ENCODE measurements around the gene AKAP1.

The AKAP1 gene

DNA sequence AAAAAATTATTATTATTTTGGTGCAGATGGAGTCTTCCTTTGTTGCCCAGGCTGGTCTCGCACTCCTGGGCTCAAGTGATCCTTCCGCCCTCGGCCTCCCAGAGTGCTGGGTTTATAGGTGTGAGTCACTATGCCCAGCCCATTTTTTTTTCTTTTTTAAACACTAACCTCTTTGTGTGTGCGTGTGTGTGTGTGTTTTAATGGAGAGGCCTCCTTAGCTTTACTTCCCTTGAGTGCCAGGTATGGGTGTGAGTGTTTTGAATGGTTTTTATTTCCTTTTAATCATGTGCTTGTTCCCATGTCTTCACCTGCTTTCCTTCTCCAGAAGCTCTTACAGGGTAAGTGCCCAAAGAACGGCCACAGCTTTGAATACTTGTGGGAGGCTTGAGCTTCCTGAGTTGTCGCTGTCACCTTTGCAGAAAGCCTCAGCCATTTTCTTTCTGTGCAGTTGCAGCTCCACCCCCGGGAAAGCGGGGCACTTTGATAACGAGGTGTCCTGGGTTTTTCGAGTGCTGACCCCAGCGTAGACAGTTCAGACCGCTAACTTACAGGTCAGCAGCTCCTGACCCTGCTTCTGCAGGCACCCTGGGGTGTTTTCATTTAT lies 22.6 kb downstream of the AKAP1 start:
- peak; percentile 74 for DNase-seq

DNA sequence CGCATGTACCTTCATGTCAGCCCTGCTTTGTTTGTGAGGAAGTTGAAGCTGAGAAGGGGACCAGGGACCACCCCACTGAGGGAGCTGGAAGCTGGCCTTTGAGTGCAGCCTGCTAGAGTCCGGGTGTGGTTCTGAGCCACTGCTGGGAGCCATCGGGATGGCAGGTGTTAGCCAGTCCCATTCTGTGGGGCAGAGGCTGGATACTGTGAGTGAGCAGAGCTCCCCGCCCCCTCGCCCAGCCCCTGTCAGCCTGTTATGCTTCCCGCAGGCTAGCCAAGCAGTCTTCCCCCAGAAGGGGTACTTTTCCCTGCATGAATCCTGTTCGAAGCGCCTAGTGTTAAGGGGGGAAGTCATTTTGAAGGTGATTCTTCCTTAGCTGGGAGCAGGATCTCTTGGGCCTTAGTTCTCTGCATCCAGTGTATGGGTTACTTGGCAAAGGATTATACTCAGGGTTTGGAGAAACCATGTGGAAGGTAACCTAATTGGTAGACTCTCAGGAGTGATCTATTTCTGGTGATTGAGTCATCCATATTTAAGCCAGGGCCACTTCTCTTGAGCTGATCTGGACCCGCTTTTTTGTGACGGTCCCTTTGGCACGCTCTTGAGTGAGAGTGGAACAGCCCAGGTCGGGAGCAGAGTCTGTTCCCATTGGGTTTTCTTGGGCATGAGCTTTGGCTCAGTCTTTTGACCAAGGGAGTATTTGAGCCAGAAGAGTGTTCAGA lies 23.8 kb downstream of the AKAP1 start:
- peak; percentile 34 for DNase-seq

DNA sequence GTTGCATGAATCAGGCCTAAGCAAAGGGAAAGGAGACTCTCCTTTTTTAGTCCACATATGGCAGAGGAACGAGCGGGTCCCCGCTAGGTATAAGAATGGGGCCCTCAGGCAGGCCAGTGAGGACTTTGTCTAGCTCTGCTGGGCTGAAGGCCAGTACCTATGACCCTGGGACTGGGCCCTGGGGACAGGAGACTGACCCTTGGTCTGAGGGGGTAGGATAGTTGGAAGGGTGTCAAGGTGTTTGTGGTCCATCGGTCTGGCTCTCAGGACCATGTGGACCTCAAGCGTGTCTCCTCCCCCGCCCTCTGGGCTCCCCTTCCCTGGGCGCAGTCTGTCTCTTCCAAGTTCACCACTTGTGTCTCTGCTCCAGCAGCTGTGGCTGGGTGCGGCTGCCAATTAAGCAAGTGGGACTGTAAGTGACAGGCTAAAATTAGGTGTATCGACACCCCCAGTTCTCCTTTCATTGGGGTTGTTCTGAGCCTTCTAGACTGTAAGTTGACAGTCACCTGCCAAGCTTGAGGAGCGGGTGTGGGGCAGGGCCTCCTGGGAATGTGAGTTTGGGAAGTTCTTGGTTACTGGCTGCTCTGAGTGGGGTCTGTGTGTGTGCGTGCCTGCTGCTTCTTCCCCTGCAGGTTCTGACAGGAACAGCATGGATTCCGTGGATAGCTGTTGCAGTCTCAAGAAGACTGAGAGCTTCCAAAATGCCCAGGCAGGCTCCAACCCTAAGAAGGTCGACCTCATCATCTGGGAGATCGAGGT lies 24.5 kb downstream of the AKAP1 start:
- no peak for DNase-seq

DNA sequence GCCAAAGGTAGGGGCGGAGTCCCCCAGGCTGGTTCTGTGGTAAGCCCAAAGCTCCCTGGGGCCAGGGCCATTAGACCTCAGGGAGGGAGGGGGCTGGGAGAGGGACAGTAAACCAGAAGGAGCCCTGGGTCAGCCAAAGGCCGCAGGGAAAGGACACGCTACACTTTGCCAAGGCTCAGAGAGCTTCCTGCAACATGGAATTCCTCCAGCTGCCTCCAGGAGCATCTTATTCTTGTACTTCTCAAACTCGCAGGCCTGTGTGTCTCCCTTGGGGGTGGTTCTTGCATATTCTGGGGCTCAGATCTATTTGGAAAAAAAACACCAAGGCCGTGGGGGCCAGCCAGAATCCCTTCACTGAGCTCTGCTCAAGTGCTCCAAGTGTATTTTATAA lies 25.1 kb downstream of the AKAP1 start:
- no peak for DNase-seq

DNA sequence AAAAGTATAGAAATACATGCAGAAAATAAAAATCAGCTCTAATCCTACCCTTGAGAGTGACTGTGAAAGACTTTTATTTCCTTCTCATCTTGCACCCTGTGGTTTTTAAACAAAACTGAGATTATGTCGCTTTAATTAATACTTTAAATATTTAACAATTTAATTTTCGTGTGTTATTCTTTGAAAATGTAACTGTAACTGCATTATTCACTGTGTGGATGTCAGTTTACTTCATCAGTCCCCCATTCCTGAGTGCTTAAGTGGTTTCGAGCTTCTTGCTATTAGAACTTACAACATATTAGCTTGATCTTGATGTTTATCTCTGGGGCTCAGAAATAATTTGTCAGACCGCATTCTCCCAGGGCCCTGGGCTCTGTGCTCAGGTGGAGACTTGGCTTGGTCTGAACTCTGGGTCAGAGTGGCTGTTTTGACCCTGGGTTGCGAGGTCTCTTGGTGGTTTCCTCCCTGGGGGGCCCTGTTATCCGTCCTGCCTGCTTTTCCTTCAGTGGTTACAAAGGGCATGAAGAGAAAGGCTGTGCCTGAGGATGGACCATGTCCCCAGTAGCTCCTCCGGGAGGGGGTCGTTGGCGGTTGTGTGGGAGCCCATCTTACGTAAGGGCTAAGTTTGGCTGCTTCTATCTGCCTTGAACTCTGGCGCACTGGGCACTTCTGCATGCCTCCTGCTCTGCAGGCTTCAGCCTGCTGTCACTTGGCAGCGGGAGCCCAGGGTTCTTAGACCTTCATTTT lies 25.7 kb downstream of the AKAP1 start:
- DNase-seq = no peak

DNA sequence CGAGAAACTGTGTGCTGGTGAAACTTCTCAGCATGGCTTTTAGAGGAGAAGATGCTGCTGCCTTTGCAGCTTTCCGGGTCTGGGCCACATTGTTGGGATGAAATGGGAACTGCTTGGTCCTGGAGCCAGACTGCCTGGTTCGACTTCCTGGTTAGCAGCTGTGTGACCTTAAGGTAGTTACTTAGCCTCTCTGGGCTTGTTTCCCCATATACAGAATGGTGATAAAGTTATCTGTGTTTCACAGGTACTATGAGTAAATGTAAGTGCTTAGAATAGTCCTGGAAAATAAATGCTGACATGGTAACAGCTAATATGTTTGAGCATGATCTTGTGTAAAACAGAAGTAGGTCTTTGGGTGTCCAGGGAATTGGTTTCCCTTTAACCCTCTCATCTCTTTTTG lies 26.3 kb downstream of the AKAP1 start:
- DNase-seq = no peak

DNA sequence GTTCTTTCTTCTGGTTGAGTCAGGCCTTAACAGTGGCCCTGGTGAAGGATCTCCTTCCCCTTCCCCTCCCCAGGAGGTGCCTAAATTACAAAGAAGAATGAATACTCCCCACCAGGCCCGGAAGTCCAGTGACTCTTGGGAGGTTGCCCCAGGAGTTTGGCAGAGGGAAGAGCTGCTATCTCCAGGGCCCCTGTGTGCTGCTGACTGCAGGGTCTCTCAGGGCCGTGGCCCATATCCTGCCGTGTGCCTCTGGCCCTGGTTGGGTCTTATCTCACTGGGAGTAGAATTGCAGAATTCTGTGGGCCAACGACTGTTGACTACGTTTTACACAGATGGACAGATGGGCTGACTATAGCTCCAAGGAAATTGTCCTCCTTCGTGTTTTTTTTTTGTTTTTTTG lies 28.0 kb downstream of the AKAP1 start:
- no peak for DNase-seq

DNA sequence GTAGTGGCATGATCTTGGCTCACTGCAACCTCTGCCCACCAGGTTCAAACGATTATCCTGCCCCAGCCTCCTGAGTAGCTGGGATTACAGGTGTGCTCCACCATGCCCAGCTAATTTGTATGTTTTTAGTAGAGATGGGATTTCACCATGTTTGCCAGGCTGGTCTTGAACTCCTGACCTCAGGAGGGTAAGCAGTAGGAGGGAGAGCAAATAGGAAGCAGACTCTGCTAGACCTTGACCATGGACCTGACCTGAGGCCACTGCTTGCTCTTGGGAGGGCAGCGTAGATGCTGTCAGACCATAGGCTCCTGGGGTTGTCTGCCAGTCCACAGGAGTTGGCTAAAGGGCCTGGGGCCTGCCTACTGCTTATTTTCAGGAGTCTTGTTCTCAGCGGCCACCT lies 28.6 kb downstream of the AKAP1 start:
- DNase-seq = no peak

DNA sequence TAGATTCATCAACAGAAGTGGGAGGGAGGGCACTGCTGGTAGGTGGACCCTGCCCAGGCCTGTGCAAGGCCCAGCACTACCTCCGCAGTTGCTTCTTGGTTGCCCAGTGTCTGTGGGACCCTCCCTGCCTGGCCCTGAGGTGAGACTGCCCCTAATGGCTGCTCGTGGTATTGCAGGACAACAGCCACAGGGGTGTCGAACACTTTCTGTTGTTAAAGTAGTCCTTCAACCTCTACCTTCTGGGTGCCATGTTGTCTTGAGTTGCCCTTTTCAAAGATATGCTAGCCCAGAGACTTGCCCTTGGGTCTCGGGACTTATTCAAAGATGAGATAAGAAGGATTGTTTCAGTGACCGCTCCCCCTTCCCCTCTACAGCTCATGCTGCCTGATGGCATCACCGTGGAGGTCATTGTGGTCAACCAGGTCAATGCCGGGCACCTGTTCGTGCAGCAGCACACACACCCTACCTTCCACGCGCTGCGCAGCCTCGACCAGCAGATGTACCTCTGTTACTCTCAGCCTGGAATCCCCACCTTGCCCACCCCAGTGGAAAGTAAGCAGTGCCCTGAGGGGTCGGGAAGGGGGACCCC lies 29.1 kb downstream of the AKAP1 start:
- DNase-seq = peak; percentile 50

DNA sequence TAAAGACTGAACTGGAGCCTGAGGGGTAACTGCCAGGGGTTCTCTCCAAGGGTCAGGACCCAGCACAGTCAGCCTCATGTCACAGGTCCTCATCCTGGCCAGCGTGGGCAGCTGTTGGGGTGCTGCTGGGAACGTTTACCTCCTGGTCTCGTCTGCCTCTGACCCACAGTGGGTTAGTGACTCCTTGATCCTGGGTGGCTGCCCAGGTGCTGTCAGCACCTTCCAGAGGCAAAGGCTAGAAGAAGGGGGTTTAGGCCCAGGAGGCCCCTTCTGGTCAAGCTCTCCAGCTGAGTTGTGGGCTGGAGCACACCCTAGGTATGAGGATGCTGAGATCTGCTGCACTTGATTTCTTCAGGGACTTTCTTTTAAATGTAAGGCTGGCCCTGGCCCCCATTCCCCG lies 30.3 kb downstream of the AKAP1 start:
- DNase-seq = no peak

DNA sequence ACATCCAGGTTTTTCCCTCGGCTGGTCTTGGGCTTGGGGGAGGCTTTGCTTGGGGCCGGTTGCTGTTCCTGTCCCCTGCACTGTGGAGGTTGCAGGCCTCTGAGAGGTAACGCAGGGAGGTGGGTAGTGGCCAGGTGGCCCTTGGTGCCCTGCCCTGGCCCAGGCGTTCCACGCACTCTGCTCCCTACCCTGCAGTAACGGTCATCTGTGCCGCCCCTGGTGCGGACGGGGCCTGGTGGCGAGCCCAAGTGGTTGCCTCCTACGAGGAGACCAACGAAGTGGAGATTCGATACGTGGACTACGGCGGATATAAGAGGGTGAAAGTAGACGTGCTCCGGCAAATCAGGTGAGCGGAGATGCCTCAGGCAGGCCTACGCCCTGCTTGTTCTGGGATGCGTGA lies 30.9 kb downstream of the AKAP1 start:
- no peak for DNase-seq

DNA sequence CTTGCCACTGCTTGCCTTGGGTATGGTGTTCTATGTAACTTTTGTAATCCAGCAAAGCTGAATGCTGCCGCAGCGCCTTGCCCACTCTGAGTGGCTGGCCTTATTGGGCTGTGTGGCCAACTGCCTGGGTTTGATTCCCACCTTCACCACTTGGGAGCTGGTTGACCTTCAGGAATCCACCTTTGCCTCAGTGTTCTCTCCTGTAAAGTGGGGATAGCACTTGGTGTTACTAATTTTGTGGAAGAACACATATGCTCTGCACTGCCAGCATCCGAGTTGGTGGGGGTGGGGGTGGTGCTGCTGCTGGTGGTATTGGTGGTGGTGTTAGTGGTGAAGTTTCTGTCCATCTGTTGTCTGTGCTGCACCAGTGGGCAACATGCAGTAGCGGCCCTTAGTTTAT lies 32.8 kb downstream of the AKAP1 start:
- DNase-seq = no peak

DNA sequence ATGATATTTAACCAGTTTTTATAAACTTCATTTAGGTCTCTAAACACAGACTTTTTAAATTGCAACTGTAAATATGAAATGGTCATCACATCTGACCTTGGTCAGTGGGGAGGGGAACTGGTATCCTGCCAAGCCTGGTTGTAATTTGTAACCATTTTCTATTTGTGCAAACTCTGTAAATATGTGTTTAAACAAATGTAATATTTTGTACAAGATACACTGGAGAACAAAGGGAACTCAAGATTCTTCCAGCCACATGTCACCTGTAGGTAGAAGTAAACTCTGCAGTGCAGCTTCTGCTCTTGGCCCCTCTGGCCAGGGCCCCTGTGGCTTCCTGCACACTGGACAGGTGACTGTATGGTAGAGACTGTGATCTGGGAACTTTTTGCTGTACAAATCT lies 35.8 kb downstream of the AKAP1 start:
- DNase-seq = no peak

DNA sequence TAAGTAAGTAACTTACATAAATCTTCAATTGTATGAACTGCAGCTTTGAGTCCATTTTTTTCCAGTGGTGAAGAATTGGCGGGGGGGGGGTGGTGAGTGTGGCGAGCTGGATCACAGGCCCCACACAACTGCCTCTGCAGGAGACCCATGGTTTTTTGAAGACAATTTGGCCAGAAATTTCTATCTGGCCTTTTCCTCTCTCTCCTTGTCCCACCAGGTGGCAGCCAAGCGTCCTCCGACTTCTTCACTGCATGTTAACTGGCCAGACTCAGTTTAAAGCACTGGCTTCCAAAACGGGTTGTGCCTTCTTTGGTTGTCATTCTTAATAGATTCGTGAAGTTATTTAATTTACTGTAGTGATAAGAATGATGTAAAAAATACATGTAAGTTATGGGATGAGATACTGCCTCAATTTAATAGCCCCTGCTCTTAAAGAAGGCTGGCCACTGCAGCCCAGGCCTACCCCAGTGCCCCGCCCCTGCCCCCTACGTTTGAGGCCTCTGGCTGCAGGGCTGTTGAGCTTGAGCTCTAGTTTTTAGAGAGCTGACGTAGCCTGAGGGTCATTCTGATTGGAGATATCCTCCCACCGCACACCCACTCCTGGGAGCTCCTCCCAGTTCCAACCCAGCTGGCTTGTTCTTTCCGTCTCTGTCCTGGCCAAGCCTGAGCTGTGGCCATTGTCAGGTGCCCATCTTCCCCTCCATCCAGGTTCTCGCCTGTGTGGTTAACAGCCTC lies 36.4 kb downstream of the AKAP1 start:
- peak; percentile 33 for DNase-seq

DNA sequence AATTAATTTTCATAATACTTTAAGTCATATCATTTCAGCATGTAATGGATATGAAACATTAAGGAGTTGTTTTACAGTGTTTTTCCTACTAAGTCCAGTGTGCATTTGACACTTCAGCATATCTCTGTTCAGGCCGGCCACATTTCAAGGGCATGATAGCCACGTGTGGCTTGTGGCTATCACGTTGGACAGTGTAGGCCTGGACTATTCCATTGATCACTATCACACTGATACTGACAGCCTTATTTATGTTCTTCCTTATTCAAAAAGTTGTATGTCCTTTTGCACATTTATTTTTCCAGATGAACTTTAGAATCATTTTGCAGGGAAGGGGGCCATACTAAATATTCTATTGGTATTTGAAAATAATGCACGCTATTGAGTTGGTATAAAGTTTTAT lies 39.0 kb downstream of the AKAP1 start:
- DNase-seq = no peak

DNA sequence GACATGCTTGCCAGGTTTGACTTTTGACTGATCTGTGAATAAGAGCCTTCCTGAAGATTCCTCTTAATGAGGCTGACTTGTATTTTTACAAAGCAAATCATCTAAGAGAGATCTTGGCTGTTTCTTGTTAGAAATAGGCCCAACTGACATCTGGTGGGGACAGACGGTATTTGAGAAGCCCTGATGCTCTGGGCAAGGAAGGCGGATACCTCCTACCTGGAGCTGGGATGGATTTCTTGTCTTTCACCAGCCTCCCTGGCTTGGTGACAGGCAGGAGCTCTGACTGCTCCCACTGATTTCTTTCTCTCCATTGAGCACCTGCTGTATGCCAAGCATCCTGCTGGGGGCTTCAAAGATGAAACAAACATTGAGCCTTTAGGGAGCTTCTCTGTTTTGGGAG lies 40.4 kb downstream of the AKAP1 start:
- no peak for DNase-seq

DNA sequence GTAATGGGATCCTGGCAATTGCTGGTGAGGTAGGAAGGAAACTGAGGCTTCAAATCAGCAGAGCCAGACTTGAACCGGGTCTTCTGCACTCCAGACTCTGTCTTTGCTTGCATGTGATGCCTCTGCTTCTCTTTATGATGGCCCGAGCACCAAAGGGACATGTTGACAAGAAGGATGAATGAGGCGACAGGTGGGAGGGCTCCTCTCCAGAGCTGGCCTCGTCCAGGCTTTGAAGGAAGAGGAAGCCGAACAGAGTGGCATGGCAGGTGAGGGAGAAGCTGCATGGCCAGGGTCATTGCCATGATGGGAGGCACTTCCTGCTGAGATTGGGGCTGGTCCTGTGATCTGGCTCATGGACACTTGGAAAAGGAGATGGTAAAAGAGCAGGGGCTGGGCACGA lies 40.8 kb downstream of the AKAP1 start:
- no peak for DNase-seq

DNA sequence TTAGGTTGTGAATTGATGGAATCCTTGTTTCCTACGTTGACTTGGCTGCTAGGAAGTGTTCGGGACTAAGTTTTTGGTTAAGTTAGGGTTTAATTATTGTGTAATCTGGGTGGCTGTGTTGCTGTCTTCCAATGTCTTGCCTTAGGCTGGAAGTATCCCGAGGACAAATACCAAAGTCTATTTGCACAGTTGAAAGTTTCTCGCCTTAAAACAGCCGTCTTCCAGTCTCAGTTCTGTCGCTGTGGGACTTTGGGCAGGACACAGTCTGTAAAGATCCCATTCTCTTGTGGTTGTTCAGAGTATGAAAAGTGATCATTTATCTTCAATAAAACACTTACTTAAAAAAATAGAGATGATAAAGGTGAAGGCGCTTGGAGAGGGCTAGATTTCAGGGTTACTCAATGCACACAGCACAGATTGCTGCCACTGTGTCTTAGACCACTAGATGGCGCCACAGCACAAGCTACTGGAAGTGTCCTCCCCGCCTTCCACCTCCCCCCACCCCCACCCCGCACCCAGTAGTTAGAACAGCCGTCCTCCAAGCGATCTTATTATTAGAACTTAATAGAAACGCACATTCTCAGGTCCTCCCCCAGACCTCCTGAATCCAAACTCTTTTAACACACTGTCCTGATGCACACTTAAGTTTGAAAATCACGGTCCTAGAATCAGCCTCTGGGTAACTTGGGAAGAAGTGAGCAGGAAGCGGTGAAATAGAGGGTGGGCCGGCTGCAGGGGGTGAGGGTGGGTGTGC lies 45.8 kb downstream of the AKAP1 start:
- peak; percentile 86 for DNase-seq

DNA sequence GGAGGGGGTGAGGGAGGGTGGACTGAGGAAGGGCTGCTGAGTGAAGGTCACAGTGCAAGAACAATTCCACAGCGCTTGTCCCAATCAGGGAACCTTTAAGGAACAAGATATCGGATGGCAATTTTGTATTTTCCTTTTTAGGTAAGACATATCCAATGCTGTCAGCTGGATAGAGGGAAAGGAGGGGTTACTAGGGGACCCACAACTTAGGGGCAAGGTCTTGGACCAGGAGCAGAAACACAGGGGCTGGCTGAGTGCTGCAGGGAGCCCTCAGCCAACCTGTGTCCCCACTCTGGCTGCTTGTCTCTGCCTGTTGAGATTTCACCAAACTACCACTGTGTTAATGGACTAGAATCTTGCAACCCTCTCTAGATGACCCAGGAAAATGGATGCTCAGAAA lies 47.6 kb downstream of the AKAP1 start:
- DNase-seq = no peak

DNA sequence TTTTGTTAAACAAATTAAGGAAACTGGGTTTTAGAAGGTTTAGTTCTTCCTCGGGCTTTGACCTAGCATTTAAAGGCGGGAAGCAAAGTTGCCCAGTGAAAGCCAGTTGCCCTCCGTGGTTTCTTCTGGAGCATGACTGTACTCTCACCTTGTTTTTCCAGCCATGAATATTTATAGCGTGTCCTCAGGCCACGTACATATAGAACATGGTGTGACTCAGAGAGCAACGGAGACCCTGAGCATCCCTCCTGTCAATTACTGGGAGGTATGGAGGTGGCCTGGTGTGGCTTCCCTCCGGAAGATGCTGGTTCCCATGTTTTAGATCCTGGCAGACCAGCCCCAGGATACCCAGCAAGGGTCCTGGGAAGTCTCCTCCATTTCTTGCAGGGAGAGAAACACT lies 48.4 kb downstream of the AKAP1 start:
- no peak for DNase-seq

DNA sequence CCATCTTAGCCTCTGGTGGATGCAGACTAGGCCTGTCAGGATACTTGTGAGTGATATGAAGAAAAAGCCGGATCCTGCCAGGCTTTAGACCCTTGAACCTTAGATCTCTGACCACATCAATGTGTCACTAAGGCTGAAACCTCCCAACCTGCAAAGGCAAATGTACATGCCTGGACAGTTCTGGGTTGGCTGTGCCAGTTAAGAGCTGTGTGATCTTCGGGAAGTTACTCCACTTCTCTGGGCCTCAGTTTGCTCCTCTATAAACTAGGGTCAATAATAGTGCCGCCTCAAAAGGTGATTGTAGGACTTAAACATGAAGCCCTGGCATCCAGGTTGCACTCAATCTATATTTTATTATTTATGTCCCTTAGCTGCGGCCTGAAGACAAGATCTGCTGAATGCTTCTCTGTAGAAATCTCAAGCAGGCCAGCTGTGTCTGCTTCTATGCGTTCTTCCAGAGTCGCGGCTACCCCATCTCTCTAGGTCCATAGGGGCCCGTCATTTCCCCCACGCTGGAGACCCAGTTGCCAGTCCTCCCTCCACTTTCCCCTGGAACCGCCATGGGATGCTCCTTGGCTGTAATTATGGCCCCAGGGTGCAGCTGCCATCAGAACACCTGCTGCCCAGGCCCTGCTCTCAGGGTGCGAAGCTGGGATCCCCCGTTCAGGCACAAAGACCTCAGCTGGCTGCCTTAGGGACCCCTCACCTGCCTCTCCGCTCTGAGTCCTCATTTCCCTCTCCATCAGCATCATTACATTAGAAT lies 50.2 kb downstream of the AKAP1 start:
- DNase-seq = no peak

All from NCI-H510A treated with DMSO at 0.1 percent for 48 hours (cell line).